SJSA1 (cell line): ENCODE measurements around the gene CD226. TPM values are rescaled to one million over a fixed set of nuclear protein-coding genes. Genes with fewer than 3 reads are reported as not detected.
"Not testable (repeated sequence)": the region's sequence is repeated elsewhere in the genome, so short reads cannot be mapped to it uniquely, and the experiment has no call there.

ENCODE experiments used
- DNase-seq, 2 experiments: peaks; one replicate each; pipeline ENCODE4 v3.0.0-alpha.2; 2015 to 2020; ENCODE audit warnings: low spot score in 2 of 2, low read depth in 1 of 2
- H3K27ac ChIP-seq: fragments of 250-450 bp; sonication (Bioruptor Pico); 2 replicates; pipeline ENCODE4 v1.5.1; 2020; ENCODE audit warnings: mild to moderate bottlenecking, moderate library complexity
- H3K27me3 ChIP-seq: fragments of 250-450 bp; sonication (Bioruptor Pico); replicated peaks from 2 replicates; pipeline ENCODE4 v1.5.1; 2020; ENCODE audit warnings: mild to moderate bottlenecking, moderate library complexity
- H3K36me3 ChIP-seq: fragments of 250-450 bp; sonication (Bioruptor Pico); 2 replicates; pipeline ENCODE4 v1.5.1; 2020; ENCODE audit warnings: mild to moderate bottlenecking
- H3K4me1 ChIP-seq: fragments of 250-450 bp; sonication (Bioruptor Pico); replicated peaks from 2 replicates; pipeline ENCODE4 v1.6.1; 2021; ENCODE audit warnings: mild to moderate bottlenecking
- H3K4me3 ChIP-seq: fragments of 250-450 bp; sonication (Bioruptor Pico); 2 replicates; pipeline ENCODE4 v1.5.1; 2020; ENCODE audit warnings: mild to moderate bottlenecking
- H3K9me3 ChIP-seq: fragments of 250-450 bp; sonication (Bioruptor Pico); replicated peaks from 2 replicates; pipeline ENCODE4 v1.5.1; 2020; ENCODE audit warnings: mild to moderate bottlenecking
- total RNA-seq: library from RNA; depleted of rRNA; stranded (reverse); fragments of >200 nt; shearing (Covaris generic); gene quantifications from 2 replicates; pipeline ENCODE4 v1.2.3, GENCODE V29; 2014

The CD226 gene
- total RNA-seq, 1 experiment from 2014 or later, result 0.39 TPM

DNA sequence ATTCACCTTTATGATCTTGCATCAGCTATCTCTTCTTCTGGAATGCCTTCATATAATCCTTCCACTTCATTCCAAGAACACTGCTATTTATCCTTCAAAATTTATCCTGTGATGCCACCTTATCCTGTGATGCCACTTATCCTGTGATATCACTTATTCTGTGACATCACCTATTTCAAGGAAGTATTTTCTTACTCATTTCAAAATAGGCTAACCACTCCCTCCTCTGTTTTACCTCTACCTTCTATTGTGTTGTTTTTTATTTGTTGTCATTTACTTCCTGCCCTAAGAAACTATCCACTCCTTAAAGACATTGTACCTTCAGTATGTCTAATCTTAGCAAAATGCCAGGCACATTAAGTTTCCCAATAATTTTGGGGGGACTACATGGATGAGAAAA is 38.8 kb downstream of the CD226 start:
- no peaks in the 10 kb centered on the region for H3K9me3 ChIP-seq
- H3K27me3 ChIP-seq, result 0 out of 2 replicates have a peak, but pooled peaks cover 3% of the 10 kb centered on the region
- no peak for DNase-seq
- H3K36me3 ChIP-seq, result no peaks in the 10 kb centered on the region
- no peaks in the 10 kb centered on the region for H3K4me1 ChIP-seq
- no peak overlapping the region for H3K4me3 ChIP-seq
- no peak overlapping the region for H3K27ac ChIP-seq

DNA sequence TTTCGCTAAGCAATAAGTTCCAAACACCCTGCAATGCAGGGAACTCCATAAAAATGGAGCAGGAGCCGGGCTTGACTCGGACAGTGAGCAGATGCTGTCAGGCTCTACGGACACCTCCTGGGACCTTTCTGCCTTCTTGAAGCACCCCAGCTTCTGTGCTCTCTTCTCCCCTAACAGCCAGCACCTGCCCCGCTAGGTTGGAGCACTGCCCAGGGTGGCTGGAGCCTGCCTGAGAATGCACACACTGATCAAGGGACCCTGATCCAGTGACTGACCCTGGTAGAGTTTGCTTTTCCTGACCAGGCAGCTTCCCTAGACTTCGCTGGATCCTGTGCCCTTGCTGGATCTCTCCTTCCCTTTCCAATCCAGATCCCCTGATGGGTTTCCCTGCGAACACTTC is 40.9 kb downstream of the CD226 start:
- Histone ChIP-seq H3K4me1 (no peaks in the 10 kb centered on the region), H3K27ac (no peak overlapping the region), H3K36me3 (no peaks in the 10 kb centered on the region), H3K4me3 (no peak overlapping the region), H3K9me3 (no peaks in the 10 kb centered on the region), H3K27me3 (0 out of 2 replicates have a peak, but pooled peaks cover 3% of the 10 kb centered on the region)
- DNase-seq, result no peak

DNA sequence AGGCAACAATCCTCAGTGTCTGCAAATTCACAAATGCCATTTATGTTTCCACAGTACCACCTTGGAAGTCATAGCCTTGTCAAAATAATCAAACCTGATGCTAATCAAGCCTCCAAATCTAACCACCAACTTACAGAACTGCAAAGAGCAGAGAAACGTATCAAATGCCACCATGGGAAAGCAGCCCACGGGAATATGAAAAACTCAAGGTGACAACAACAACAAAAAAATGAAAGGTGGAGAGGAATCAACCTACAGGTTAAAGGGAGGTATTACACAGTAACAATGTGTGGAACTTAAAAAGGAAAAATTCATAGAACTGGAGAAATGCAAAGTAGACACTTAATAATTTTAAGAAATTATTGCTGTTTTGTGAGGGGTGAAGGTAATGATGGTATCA is 46.7 kb downstream of the CD226 start:
- no peak for DNase-seq
- Histone ChIP-seq H3K27me3 (no peaks in the 10 kb centered on the region), H3K4me1 (no peaks in the 10 kb centered on the region), H3K9me3 (no peaks in the 10 kb centered on the region), H3K27ac (no peak overlapping the region), H3K4me3 (no peak overlapping the region), H3K36me3 (no peaks in the 10 kb centered on the region)

DNA sequence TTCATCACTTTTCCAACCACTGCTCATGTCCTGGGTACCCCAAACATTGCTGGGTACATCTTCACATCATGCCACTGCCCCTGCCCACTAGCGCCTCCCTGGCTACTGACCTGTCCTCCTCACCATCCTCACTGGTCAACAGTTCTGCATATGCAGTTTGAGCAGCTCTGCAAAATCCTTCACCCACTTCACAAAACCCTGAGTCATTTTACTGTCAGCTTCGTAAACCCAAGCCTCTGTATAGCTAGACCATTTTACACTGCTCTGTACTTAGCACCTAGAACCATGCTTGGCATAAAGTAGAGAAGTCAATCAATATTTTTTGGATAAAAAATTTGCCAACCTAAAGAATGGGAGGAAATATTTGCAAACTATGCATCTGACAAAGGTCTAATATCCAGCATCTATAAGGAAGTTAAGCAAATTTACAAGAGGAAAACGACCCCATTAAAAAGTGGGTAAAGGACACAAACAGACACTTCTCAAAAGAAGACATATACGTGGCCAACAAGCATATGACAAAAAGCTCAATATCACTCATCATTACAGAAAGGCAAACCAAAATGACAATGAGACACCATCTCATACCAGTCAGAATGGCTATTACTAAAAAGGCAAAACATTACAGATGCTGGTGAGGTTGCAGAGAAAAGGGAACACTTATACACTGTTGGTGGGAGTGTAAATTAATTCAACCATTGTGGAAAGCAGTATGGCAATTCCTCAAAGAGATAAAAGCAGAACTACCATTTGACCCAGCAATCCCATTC is 48.3 kb downstream of the CD226 start:
- not testable (repeated sequence) for H3K4me3 ChIP-seq, H3K9me3 ChIP-seq, H3K4me1 ChIP-seq, DNase-seq, H3K36me3 ChIP-seq, H3K27me3 ChIP-seq, H3K27ac ChIP-seq

DNA sequence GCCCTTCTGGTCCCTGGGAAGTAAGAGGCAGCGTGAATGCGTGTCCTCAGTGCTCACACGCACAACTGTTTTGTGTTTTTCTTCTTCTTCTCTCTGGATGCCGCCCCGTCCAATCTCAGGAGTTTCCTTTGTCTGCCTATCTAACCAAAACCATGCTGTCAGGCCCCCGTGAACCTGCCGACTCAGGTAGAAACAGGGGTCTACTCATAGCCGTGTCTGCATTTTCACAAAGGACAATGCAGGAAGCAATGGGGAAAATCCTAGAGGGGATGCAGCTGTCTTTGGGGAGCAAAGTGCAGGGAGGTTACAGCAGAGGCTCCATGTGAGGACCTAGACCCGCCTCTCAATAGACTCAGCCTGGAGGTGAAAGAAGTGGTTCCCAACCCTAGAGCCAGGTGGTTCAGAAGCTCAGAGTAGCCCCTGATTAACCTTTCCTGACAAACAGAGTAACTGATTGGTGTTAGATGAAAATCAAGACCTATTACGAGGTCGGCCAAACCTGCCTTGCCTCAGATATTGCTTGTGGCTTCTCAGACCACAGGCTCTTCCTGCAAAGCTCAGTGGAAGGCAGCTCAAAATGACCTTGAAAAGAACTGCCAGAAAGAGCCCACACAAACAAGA is 49.3 kb downstream of the CD226 start:
- DNase-seq, result no peak
- H3K27me3 ChIP-seq, result no peaks in the 10 kb centered on the region

DNA sequence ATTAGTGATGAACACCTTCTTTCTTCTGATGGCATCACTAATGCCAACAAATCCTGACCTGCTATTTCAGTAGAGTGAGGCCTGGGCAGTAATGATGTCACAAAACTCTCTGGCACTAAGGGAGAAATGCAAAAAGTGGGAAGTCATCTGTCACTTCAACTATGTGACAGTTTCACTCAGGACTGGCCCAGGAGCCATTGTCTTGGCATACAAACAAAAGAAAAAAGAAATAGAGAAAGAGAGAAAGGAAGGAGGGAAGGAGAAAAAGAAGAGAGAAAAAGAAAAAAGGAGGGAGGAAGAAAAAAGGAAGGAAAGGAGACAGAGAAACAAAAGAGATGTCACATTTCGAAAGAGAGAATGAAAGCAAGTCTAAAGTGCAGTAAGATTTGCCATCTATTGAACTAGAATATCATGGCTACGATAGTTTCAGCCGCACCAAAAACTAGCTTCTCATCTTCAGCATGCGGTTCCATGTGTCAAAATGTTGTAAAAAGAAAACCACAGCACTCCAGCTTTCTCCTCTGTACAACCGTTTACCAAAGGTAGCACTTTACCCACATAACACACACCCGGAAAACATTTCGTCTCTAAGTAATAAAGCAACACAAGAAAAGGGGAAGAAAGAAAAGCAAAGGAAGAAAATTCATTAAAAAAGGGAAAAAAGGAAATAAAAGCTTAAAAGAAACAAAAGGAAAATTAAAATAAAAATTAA is 50.1 kb downstream of the CD226 start:
- Histone ChIP-seq H3K27ac (no peak overlapping the region), H3K4me3 (no peak overlapping the region), H3K4me1 (no peaks in the 10 kb centered on the region), H3K36me3 (no peaks in the 10 kb centered on the region), H3K27me3 (no peaks in the 10 kb centered on the region), H3K9me3 (no peaks in the 10 kb centered on the region)
- no peak for DNase-seq

More for the DNA sequence above, 49.3 kb downstream of the CD226 start:
- Histone ChIP-seq H3K4me1 (no peaks in the 10 kb centered on the region), H3K36me3 (no peaks in the 10 kb centered on the region), H3K9me3 (no peaks in the 10 kb centered on the region), H3K4me3 (no peak overlapping the region), H3K27ac (no peak overlapping the region)

DNA sequence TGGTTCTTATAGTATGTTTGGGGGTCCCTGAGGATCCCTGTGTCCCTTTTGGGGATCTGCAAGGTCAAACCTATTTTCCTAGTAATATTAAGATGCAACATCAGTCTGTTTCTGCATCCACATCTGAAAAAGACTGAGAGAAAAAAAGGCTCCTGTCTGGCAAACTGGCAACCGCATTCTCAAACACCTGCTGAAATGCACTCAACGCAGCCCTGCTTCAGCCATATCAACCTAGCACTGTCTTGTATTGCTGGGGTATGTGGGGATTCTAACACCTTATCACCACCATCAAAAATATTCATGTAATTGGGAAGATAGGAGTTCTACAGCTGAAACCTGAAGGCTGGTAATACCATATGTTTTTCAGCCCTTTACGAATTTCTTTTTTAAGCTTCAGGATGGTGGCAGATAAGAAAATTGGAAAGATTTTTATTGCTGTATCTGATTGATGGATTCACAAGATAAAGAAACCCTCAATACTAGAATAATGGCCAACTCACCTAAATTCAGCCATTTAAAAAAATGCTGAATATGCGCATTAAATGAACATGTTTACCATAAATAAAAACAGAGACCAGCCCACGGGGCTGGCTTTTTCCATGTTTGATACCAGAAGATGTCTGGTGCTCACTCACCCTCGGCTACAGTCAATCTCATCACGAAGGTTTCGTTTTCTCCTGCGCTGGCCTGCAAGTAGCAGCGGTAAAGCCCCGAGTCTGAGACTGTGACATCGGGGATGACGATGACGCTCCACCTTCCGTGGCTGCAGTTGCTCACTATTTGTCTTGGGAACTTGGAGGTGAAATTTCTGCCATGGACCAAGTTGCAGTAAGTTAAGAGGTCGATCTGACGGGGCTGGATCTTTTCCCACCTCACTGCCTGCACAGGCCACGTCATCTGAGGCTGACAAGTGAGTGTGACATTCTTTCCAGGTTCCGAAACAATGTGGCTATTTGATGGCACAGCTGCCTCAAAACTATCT is 52.3 kb downstream of the CD226 start:
- no peak overlapping the region for H3K27ac ChIP-seq
- H3K27me3 ChIP-seq, result no peaks in the 10 kb centered on the region
- H3K4me1 ChIP-seq, result no peaks in the 10 kb centered on the region
- H3K4me3 ChIP-seq, result no peak overlapping the region
- H3K9me3 ChIP-seq, result no peaks in the 10 kb centered on the region
- no peaks in the 10 kb centered on the region for H3K36me3 ChIP-seq
- DNase-seq, result no peak

DNA sequence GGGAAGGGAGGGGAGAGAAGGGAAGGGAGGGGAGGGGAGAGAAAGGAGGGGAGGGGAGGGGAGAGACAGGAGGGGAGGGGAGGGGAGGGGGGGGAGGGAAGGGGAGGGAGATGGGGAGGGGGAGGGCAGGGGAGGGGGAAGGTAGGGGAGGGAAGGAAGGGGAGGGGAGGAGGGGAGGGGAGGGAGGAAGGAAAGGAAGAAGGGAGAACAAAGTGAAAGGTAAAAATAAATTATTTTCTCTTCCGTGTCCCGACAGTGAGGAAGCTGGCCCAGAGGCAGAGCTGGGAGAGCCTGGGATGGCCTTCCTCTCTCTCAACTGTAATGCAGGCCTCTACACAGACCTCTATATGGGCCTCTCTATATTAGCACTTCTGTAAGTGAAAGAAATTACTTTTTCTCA is 53.2 kb downstream of the CD226 start:
- Histone ChIP-seq H3K4me1 (no peaks in the 10 kb centered on the region), H3K4me3 (no peak overlapping the region), H3K27me3 (no peaks in the 10 kb centered on the region), H3K9me3 (no peaks in the 10 kb centered on the region), H3K27ac (no peak overlapping the region), H3K36me3 (no peaks in the 10 kb centered on the region)
- DNase-seq, result no peak

DNA sequence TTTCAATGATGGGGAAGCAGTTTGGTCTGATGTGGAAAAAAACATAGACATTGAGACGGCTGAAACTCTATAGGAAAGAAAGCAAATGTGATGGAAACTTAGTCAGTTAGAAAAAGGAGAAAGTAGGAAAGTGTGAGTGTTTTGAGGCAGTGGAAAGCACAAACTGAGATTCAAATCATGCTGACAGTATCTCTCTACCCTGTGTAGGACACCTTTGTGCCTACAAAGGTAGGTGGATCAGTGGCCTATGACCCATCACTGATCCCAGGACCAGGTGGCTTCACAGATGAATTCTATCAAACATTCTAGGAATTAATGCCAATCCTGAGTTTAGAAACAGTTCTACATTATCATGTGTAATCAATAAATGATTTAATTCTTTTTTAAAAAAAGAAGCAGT is 57.1 kb downstream of the CD226 start:
- no peak for DNase-seq
- no peak overlapping the region for H3K27ac ChIP-seq
- no peaks in the 10 kb centered on the region for H3K9me3 ChIP-seq
- H3K36me3 ChIP-seq, result no peaks in the 10 kb centered on the region
- H3K27me3 ChIP-seq, result no peaks in the 10 kb centered on the region
- no peak overlapping the region for H3K4me3 ChIP-seq
- no peaks in the 10 kb centered on the region for H3K4me1 ChIP-seq

DNA sequence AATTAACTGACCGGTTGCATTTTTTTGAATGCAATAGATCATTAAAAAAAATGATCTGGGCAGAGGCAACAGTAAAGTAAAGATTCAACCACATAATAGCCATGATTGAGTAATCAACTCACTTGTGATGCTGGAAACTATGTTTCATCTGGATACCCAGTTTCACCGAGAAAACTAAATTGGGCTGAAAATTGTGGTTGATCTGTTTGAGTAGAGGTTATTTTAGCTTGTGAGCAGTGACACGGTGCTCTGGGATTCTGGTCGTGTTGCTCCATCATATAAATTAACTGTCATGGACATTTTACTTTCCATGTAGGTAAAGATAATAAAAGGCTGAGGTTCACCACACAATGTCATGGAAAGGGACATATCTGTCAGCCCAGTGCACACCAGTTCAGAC is 58.7 kb downstream of the CD226 start:
- H3K36me3 ChIP-seq, result no peaks in the 10 kb centered on the region
- no peak overlapping the region for H3K27ac ChIP-seq
- no peak overlapping the region for H3K4me3 ChIP-seq
- H3K27me3 ChIP-seq, result no peaks in the 10 kb centered on the region
- DNase-seq, result no peak
- no peaks in the 10 kb centered on the region for H3K9me3 ChIP-seq
- H3K4me1 ChIP-seq, result no peaks in the 10 kb centered on the region

DNA sequence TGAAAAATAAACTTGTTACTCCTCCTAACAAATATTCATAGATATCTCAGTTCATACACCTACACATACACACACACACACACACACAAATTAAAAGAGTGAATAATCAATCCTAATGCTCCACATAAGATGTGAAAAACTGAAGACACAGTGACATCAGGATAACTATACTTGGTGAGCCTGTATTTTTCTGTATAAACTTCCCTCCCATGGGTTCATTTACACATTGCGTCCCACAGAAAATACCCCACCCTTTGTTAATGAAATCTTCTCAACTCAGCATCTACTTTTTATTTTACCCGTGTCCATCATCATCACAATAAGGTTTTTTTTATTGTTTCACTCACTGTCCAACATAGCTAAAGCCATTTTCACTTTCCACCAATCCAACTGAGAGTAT is 60.4 kb downstream of the CD226 start:
- DNase-seq, result no peak
- Histone ChIP-seq H3K36me3 (no peaks in the 10 kb centered on the region), H3K27me3 (no peaks in the 10 kb centered on the region), H3K9me3 (no peaks in the 10 kb centered on the region), H3K4me1 (no peaks in the 10 kb centered on the region), H3K4me3 (no peak overlapping the region), H3K27ac (no peak overlapping the region)

DNA sequence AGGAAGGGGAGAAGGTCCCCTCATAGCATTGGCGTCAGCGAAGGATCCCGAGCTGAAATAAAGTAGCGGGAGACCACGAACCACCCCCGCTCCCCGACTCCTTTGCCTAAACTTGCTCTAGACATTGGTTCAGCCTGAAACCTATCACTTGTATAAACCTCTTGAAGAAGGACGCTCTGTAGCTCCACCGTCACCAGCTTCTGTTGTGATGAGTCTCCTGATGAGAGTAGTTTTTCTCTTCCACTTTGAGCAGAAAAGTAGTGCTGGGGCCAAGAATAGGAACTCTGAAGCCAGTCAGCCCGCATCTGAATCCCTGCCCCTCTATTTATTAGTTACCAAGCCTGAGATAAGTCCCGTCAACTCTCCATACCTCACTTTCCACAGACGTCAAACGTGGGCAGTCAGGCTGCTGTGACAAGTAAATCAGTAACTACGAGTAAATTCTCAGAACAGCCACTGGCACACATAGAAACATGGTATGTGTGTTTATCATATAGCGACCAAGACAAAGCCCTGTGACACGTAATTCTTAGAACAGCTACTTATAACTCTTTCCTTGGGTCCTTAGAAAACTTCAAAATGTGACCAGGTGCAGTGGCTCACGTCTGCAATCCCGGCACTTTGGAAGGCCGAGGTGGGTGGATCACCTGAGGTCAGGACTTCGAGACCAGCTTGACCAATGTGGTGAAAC is 61.7 kb downstream of the CD226 start:
- Histone ChIP-seq H3K4me3 (no peak overlapping the region), H3K4me1 (no peaks in the 10 kb centered on the region), H3K27ac (no peak overlapping the region), H3K9me3 (no peaks in the 10 kb centered on the region), H3K27me3 (no peaks in the 10 kb centered on the region), H3K36me3 (no peaks in the 10 kb centered on the region)
- DNase-seq, result no peak

DNA sequence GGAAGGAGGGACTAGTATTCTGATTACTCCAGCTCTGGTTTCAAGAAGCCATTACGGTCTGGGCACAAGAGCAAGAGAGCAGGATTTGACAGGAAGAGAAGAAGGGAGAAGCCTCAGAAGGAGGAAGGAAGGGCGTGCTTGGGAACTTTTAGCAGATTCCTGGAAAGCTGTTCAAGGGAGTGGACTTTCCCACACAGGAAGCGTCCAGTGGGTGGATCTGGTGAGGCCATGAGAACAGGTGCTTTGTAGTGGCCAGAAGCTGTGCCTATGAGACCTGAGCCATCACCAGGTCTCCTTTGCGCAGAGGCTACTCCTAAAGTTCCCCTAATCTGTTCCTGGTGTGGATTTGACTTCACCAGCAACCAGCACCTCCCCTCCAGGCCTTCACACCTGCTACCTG is 62.3 kb downstream of the CD226 start:
- DNase-seq, result no peak
- Histone ChIP-seq H3K36me3 (no peaks in the 10 kb centered on the region), H3K4me3 (no peak overlapping the region), H3K4me1 (no peaks in the 10 kb centered on the region), H3K27me3 (no peaks in the 10 kb centered on the region), H3K9me3 (no peaks in the 10 kb centered on the region), H3K27ac (no peak overlapping the region)
